ENCODE measurements around the gene TNFAIP2. TPM values are rescaled to one million over a fixed set of nuclear protein-coding genes. Genes with fewer than 3 reads are reported as not detected.

The TNFAIP2 gene
- total and polyA plus RNA-seq, 5 donors = 41.5 to 51.3 (median 48.6) TPM

GRCh38 chr14:103132381-103133209, 9.3 kb downstream of the TNFAIP2 start:
- peak in 1 of 2 donors; percentile 8 for ATAC-seq
- Histone ChIP-seq H3K4me1 (ENCODE audit: control insufficient read depth, insufficient read depth, low read length) (peaks cover 3% of the 10 kb centered on the region), H3K9me3 (ENCODE audit: control insufficient read depth, low read length) (no peaks in the 10 kb centered on the region), H3K27me3 (ENCODE audit: control insufficient read depth, insufficient read depth) (no peaks in the 10 kb centered on the region), H3K4me3 (ENCODE audit: low read length) (no peak overlapping the region), H3K27ac (ENCODE audit: low read length) (no peak overlapping the region)
- WGBS = 69% methylated on average over 39 of the region's 39 CpGs
- intact Hi-C loops (cut with DNase I) = no loop called here
- peak in 2 of 3 donors; percentile 62 to 66 for DNase-seq

DNA sequence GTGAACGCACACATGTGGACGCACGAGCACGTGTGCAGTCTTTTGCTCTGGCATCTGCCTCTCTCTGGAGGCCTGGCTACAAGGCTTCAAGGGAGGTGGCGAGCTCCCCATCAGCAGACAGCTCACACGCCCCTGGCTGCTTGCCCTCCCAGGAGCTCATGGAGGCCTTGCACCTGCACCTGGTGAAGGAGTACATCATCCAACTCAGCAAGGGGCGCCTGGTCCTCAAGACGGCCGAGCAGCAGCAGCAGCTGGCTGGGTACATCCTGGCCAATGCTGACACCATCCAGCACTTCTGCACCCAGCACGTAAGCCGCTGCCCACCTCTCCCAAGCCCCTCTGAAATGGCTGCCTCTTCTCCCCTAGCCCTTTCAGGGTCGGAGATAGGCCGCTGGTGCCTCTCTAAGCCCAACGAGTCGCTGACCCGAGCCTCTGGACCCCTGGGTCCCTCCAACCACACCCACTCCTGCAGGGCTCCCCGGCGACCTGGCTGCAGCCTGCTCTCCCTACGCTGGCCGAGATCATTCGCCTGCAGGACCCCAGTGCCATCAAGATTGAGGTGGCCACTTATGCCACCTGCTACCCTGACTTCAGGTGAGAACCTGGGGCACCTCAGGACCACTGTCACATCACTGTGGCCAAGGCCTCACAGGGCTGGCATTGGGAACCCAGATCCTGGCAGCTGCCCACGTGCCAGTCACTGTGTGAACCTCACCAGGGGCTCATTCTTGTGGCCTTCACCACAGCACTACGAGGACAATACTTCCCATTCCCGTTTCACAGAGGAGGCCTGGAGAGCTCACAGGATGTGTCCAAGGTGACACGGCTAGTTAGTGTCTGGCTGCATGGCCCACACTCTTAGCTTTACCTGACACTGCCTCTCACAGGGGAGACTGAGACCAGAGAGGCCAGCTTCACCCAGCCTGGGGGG, 10.2 kb downstream of the TNFAIP2 start:
- Histone ChIP-seq H3K27me3 (ENCODE audit: control insufficient read depth, insufficient read depth) (no peaks in the 10 kb centered on the region), H3K27ac (ENCODE audit: low read length) (no peak overlapping the region), H3K9me3 (ENCODE audit: control insufficient read depth, low read length) (no peaks in the 10 kb centered on the region), H3K4me1 (ENCODE audit: control insufficient read depth, insufficient read depth, low read length) (peaks cover 3% of the 10 kb centered on the region), H3K4me3 (ENCODE audit: low read length) (no peak overlapping the region)
- intact Hi-C loops (cut with DNase I) = no loop called here
- WGBS = 89% methylated on average over 25 of the region's 25 CpGs
- ATAC-seq = no peak
- DNase-seq = peak in 2 of 3 donors; percentile 30 to 48

GRCh38 chr14:103134405-103134804, 11.1 kb downstream of the TNFAIP2 start:
- Histone ChIP-seq H3K9me3 (ENCODE audit: control insufficient read depth, low read length) (no peaks in the 10 kb centered on the region), H3K27me3 (ENCODE audit: control insufficient read depth, insufficient read depth) (no peaks in the 10 kb centered on the region), H3K27ac (ENCODE audit: low read length) (no peak overlapping the region), H3K4me1 (ENCODE audit: control insufficient read depth, insufficient read depth, low read length) (peaks cover 3% of the 10 kb centered on the region), H3K4me3 (ENCODE audit: low read length) (no peak overlapping the region)
- ATAC-seq (no peak), DNase-seq (no peak)
- intact Hi-C loops (cut with DNase I) = no loop called here
- WGBS = 64% methylated on average over 2 of the region's 2 CpGs

GRCh38 chr14:103134919-103135318, 11.7 kb downstream of the TNFAIP2 start:
- Histone ChIP-seq H3K27ac (ENCODE audit: low read length) (no peak overlapping the region), H3K4me3 (ENCODE audit: low read length) (no peak overlapping the region), H3K9me3 (ENCODE audit: control insufficient read depth, low read length) (no peaks in the 10 kb centered on the region), H3K4me1 (ENCODE audit: control insufficient read depth, insufficient read depth, low read length) (peaks cover 3% of the 10 kb centered on the region), H3K27me3 (ENCODE audit: control insufficient read depth, insufficient read depth) (no peaks in the 10 kb centered on the region)
- ATAC-seq = no peak
- intact Hi-C loops (cut with DNase I) = no loop called here
- WGBS = 91% methylated on average over 14 of the region's 14 CpGs
- DNase-seq = no peak

DNA sequence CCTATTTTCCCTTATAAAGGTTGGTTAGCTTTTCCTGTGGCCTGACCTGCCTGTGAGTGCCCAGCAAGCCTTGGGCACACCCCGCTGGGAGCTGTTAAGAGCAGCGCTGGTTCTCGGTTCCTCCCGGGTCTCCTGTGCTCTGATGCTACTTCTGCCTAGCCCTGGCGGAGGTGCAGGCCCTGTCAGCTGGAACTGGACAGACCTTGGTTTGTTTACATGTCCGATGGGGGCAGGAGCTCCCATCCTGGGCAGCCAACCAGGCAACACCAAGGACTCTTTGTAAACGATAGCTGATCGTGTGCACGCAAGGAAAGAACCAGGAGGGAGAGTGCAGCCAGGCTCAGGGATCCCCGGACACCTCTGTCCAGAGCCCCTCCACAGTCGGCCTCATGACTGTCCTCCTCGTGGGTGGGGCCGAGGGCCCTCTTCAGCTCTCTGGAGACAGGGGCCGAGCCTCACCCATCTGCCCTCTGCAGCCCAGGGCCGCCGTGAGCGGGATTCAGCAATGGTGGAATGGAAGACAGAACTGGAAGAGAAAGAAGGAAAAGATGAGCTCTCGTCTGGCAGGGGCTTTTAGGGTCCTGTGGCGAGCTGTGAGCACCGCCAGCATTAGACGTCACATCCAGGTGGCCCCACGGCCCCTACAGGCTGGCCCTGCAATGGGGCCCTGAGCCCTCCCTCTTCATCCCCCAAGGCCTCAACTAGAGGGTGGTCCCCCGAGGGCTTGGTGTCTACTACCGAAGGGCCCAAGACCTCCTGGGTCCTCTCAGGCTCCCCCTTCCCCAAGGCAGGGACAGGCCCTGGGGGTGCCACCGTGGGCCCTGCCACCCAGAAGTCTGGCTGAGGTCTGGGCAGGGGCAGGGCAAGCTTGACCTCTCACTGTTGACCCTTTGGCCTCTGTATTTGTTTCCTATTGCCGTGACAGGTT, 12.3 kb downstream of the TNFAIP2 start:
- H3K9me3 ChIP-seq (ENCODE audit: control insufficient read depth, low read length) = no peaks in the 10 kb centered on the region
- no peak overlapping the region for H3K4me3 ChIP-seq (ENCODE audit: low read length)
- intact Hi-C loops (cut with DNase I) = no loop called here
- 87% methylated on average over 26 of the region's 26 CpGs for WGBS
- peak in 1 of 3 donors; percentile 52 for DNase-seq
- no peak for ATAC-seq
- no peak overlapping the region for H3K27ac ChIP-seq (ENCODE audit: low read length)
- peaks cover 3% of the 10 kb centered on the region for H3K4me1 ChIP-seq (ENCODE audit: control insufficient read depth, insufficient read depth, low read length)
- H3K27me3 ChIP-seq (ENCODE audit: control insufficient read depth, insufficient read depth) = no peaks in the 10 kb centered on the region

DNA sequence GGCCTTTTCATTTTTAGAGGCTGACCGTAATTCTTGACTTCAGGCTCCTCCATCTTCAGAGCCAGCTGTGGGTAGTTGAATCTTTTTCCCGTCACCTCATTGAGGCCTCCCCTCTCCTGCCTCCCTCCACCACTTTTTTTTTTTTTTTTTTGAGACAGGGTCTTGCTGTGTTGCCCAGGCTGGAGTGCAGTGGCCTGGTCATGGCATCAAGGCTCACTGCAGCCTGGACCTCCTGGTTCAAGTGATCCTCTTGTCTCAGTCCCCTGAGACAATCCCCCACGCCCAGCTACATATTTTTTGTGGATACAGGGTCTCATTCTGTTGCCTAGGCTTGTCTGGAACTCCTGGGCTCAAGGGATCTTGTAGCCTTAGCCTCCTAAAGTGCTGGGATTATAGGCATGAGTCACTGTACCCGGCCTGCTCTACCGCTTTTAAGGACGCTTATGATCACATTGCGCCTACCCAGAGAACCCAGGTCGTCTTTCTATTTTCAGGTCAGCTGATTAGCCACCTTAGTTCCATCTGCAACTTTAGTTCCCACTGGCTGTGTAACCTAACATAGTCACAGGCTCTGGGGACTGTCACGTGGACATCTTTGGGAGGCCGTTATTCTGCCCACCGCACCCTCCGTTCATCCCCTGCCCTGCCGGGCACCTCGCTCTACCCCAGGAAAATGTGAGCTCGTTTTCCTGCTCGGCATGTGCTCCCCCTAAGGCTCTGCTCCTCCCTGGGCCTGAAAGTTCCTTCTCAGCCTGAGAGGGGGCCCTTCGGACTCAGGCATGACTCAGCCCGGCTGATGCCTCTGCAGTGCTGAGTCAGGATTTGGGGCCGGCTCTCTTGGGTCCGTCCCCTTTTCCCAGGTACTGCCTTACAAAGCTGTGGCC, 13.4 kb downstream of the TNFAIP2 start:
- H3K27me3 ChIP-seq (ENCODE audit: control insufficient read depth, insufficient read depth) = no peaks in the 10 kb centered on the region
- intact Hi-C loops (cut with DNase I) = no loop called here
- no peaks in the 10 kb centered on the region for H3K9me3 ChIP-seq (ENCODE audit: control insufficient read depth, low read length)
- WGBS = 73% methylated on average over 20 of the region's 20 CpGs
- no peak overlapping the region for H3K4me3 ChIP-seq (ENCODE audit: low read length)
- ATAC-seq (peak; percentile 18 to 21), DNase-seq (peak in 2 of 3 donors; percentile 55 to 73)
- H3K27ac ChIP-seq (ENCODE audit: low read length) = no peak overlapping the region
- H3K4me1 ChIP-seq (ENCODE audit: control insufficient read depth, insufficient read depth, low read length) = peaks cover 3% of the 10 kb centered on the region

DNA sequence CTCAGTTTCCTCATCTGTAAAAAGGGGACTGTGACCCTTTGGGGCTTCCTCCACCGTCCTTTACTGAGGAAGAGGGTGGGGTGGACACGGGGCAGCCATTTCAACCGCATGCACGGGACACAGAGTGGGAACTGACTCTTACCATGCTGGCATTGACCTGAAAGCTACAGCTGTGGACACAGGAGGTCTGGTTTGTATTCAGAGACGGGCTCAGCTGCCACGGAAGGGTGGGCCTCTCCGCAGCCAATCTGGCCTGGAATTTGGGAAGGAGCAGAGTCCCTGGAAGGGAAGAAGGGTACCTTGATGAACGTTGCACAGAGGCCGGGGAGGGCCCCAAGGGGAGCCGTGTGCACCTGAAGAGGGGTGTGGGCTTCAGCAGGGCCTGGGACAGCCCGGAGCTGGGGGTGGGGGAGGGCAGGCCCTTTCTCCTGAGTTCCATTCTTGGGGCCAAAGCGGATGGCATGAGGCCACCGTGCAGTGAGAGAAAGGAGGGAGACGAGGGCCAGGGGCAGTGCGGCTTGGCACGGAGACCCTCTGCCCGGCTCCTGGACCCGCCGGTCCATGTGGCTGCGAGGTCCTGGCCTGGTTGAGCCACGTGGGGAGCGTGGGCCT, 14.5 kb downstream of the TNFAIP2 start:
- WGBS = 76% methylated on average over 22 of the region's 22 CpGs
- H3K4me3 ChIP-seq (ENCODE audit: low read length) = no peak overlapping the region
- no peak overlapping the region for H3K27ac ChIP-seq (ENCODE audit: low read length)
- peaks cover 3% of the 10 kb centered on the region for H3K4me1 ChIP-seq (ENCODE audit: control insufficient read depth, insufficient read depth, low read length)
- DNase-seq (peak in 2 of 3 donors; percentile 64 to 75), ATAC-seq (peak; percentile 9 to 12)
- H3K9me3 ChIP-seq (ENCODE audit: control insufficient read depth, low read length) = no peaks in the 10 kb centered on the region
- intact Hi-C loops (cut with DNase I) = no loop called here
- no peaks in the 10 kb centered on the region for H3K27me3 ChIP-seq (ENCODE audit: control insufficient read depth, insufficient read depth)

- 33% methylated on average over 66 of the region's 66 CpGs for WGBS
- peak; percentile 17 to 49 for ATAC-seq
- H3K4me3 ChIP-seq (ENCODE audit: low read length) = no peak overlapping the region
- no peaks in the 10 kb centered on the region for H3K9me3 ChIP-seq (ENCODE audit: control insufficient read depth, low read length)
- peak; percentile 31 to 81 (median 77) for DNase-seq
- H3K27ac ChIP-seq (ENCODE audit: low read length) = no peak overlapping the region
- intact Hi-C loops (cut with DNase I) = no loop called here
- no peaks in the 10 kb centered on the region for H3K27me3 ChIP-seq (ENCODE audit: control insufficient read depth, insufficient read depth)
- H3K4me1 ChIP-seq (ENCODE audit: control insufficient read depth, insufficient read depth, low read length) = peaks cover 3% of the 10 kb centered on the region
These were observed 15.3 kb downstream of the TNFAIP2 start for GRCh38 chr14:103138301-103139131.
